GM13976 (cell line): ENCODE data around the gene TSKU.

Experiments
- DNase-seq: peaks from one replicate; pipeline ENCODE4 v3.0.0; 2012; ENCODE audit warnings: low spot score
- in situ Hi-C: fragments of 300-500 bp; cut with MboI; formaldehyde crosslinking; loops from one replicate; pipeline ENCODE4 v1.12.0; 2022; ENCODE audit warnings: low sequenced_read_pairs, mixed read lengths, inconsistent platforms; ENCODE audit not compliant: unreplicated experiment
- TF ChIP-seq, protein P1 (sequence below): IDR thresholded peaks from 2 replicates; pipeline ENCODE4 v1.5.1; 2012; ENCODE audit warnings: borderline replicate concordance, mild to moderate bottlenecking; ENCODE audit not compliant: insufficient read depth; ENCODE audit errors: extremely low read depth, missing control alignments, control extremely low read depth

The TSKU gene

DNA sequence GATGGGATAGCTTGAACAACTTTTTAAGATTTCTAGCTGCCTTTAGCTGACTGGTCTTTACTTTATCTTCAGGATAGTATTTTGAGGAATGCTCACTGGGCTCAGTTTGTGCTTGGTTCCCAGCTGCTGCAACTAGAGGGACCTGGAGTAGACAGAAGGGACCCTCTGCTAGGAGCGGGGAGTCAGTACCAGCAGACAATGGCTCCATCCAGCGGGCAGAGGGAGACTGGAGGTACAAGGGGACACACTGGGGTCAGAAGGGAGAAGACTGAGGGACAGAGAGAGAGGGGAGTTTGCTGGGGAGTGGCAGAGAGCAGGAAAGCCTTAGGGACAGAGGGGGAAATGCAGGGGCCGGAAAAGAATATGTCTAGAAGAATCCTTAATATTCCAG, 55.5 kb downstream of the TSKU start:
- TF ChIP-seq, protein P1, sequence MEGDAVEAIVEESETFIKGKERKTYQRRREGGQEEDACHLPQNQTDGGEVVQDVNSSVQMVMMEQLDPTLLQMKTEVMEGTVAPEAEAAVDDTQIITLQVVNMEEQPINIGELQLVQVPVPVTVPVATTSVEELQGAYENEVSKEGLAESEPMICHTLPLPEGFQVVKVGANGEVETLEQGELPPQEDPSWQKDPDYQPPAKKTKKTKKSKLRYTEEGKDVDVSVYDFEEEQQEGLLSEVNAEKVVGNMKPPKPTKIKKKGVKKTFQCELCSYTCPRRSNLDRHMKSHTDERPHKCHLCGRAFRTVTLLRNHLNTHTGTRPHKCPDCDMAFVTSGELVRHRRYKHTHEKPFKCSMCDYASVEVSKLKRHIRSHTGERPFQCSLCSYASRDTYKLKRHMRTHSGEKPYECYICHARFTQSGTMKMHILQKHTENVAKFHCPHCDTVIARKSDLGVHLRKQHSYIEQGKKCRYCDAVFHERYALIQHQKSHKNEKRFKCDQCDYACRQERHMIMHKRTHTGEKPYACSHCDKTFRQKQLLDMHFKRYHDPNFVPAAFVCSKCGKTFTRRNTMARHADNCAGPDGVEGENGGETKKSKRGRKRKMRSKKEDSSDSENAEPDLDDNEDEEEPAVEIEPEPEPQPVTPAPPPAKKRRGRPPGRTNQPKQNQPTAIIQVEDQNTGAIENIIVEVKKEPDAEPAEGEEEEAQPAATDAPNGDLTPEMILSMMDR: no peak
- DNase-seq: no peak
- in situ Hi-C loops: no loop called here

DNA sequence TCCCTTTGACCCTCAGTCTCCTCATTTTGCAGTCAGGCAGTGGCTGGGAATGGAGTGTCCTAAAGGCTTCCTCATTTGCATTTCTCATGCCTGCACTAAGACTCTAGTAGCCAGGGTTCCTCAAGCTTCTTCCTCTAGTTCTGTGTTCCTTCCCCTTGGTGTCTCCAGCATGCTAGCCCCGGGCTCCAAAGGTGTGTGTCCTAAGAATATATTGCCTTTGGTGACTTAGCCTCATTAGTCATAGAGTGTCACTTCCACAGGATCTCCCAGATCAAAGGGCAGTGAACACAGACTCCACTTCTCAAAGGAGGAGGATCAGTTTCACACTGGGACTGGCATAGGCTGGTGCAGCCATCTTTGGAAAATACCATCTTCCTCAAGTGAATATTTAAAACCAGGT, 56.2 kb downstream of the TSKU start:
- no peak for DNase-seq
- in situ Hi-C loops: no loop called here
- TF ChIP-seq, protein P1: no peak

DNA sequence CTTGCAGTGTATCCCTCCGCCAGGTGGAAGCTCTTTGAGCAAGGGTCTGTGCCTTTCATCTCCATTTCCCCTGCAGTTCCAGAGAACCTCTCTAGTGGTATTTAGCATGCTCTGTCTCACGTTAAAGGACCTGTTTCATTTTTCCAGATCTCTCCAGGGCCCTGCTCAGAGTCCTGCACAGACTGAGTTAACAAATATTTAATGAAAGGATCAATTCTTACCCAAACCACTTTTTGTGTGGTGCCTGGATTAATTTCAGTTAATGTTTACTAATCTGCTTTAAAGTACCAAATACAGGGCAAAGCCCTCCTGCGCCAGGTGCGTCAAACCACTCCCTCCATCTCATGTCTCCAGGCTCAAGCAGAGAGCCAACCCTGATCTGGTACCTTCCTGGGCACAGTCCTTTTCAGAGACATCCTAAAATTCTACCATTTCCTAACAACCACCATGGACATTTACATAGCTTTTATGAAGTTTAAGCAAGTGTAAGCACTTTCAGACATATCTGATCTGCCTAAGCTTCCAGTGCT, 58.8 kb downstream of the TSKU start:
- no peak for DNase-seq
- in situ Hi-C loops: no loop called here
- TF ChIP-seq, protein P1: no peak

- no peak for DNase-seq
- in situ Hi-C loops: no loop called here
- TF ChIP-seq, protein P1: no peak
These were observed 60.8 kb downstream of the TSKU start for GRCh38 chr11:76843907-76844306.

GRCh38 chr11:76844511-76844910, 61.4 kb downstream of the TSKU start:
- in situ Hi-C loops: no loop called here
- TF ChIP-seq, protein P1: no peak
- no peak for DNase-seq

- TF ChIP-seq, protein P1: no peak
- in situ Hi-C loops: no loop called here
- DNase-seq: no peak
These were observed 61.9 kb downstream of the TSKU start for GRCh38 chr11:76845069-76845468.

DNA sequence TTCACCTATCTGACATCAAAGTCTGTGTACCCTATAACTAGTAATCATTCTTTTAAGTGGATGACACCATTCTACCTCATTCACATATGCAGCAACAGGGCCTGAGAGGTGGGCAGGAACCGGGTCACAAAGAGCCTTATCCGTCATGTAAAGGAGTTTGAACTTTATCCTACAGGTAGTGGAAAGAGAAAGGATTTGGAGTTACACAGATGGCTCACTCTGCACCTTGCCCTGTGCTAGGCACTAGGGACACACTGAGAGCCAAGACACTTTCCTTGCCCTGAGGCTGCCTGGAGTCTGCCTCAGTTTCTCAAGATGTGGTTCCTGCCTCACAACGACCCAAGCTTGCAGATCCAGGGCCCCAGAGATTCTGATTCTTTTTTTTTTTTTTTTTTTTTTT, 63.3 kb downstream of the TSKU start:
- no peak for DNase-seq
- in situ Hi-C loops: no loop called here
- TF ChIP-seq, protein P1: no peak
